OCI-LY7 (cell line): Measurements from ENCODE around the gene LHFPL6.

Experiments used
- CTCF ChIP-seq: fragments of 200-600 bp; sonication (generic); conservative IDR thresholded peaks from 2 replicates; pipeline ENCODE4 v1.5.1; 2014; ENCODE audit warnings: mild to moderate bottlenecking, antibody characterized with exemption, low read length, moderate library complexity, mixed read lengths
- EZH2phosphoT487 ChIP-seq: fragments of 200-600 bp; sonication (generic); IDR thresholded peaks from 2 replicates; pipeline ENCODE4 v1.6.1; 2018; ENCODE audit warnings: low read depth, borderline replicate concordance, mild to moderate bottlenecking, mixed run types, antibody characterized with exemption, low read length, moderate library complexity, mixed read lengths

GRCh38 chr13:39563470-39563735 is 39.6 kb downstream of the LHFPL6 start:
- TF ChIP-seq CTCF, result no peak
- TF ChIP-seq EZH2phosphoT487, result no peak
